ENCODE results near the gene PDK2.
"Not testable (repeated sequence)": the region's sequence is repeated elsewhere in the genome, so short reads cannot be mapped to it uniquely, and the experiment has no call there.

The PDK2 gene

DNA sequence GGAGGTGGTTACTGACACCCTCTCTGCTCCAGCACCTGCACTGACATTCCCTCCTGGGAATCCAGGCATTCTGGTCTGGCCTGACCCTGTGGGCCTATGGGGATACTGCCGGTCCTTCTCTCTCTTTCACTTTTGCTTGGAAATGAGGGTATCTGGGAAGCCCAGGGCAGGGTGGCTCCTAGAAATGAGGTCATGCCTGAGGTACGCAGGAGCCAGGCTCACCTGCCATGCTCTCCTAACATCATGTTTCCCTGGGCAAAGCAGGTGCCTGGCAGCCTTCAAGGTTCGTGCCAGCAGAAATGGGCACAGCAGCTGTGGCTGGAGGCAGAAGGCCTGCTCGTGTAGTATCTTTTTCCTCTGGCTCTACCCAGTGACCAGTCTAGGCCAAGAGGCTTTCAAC, 35.9 kb upstream of the PDK2 start:
- no peak for DNase-seq

GRCh38 chr17:50059759-50060273, 35.3 kb upstream of the PDK2 start:
- no peak for DNase-seq

- no peak for DNase-seq
These were observed 34.0 kb upstream of the PDK2 start for GRCh38 chr17:50060951-50061712.

DNA sequence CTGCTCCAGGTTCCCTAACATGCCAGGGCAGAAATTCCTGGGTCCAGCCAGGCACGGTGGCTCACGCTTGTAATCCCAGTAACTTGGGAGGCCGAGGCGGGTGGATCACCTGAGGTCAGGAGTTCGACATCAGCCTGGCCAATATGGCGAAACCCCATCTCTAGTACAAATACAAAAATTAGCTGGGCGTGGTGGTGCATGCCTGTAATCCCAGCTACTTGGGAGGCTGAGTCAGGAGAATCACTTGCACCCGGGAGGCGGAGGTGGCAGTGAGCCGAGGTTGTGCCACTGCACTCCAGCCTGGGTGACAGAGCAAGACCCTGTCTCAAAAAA, 33.5 kb upstream of the PDK2 start:
- DNase-seq, result not testable (repeated sequence)

DNA sequence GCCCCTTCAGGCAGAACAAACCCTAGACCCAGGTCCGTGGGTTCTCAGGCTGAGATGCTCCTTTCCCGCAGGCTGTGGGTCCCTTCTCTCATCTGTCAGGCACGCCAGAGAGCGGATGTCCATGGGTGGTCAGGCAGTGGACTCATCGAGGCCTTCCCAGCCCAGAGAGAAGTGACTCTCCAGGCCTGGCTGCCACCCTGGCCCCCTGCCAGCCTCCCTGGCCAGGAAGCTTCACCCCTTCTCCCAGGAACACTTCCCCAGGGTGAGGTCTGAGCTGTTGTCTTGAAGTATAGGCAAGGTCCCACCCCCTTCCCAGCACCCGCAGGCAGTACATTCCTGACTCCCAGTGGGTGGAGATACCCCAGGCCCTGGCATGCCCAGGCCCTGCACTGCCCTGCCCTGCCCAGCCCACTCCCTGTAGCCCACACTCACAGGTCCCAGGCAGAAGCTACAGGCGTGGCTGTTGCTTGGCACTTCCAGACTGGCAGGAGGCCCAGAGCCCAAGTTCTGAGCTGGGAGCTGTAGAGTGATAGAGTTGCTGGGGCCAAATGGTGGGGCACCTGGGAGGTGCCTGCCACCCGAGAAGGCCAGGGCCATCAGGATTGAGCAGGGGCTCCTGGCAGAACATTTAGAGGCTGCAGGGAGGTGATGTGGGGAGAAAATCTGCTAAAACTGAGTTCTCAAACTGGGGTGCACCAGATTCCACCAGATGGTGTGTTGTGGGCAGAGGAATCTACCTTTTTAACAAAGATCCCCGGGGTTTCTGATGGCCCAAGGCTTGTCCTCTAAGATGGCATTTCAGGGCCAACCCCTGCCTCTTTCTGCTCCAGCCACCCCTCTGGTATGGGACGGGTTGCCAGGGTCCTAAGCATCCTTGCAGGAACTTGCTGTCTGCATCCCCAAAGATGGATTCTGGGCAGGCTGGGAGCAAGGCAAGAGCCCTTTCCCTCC, 32.6 kb upstream of the PDK2 start:
- peak; percentile 39 for DNase-seq

DNA sequence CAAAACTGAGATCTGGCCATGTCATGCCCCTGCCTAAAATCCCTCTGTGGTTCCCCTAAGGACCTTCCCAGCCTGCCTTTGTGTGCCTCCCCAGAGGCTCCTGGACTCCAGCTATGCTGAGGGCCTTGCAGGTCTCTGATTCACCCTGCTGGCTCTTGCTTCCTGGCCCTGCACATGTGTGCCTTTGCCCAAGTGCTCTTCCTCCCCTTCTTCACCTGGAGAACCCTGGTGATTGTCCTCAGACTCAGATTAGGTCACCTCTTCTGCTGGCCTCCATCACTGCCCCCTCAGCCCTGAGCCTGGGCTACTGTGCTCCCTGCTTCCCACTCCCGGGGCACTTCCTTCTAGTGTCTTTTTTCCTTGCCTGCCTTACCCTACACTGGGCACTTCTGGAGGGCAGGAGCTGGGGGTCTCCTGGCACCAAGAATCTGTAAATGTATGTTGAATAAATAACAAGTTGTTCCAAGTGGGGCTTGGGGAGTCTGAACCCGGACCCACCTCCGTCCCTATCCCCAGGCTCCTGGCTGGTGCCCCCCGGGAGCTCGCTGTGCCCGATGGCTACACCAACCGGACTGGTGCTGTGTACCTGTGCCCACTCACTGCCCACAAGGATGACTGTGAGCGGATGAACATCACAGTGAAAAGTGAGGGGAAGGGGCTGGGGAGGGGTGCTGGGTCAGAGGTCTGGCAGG, 31.4 kb upstream of the PDK2 start:
- no peak for DNase-seq

GRCh38 chr17:50064253-50065001, 30.7 kb upstream of the PDK2 start:
- DNase-seq, result peak; percentile 48

- DNase-seq, result no peak
These were observed 30.1 kb upstream of the PDK2 start for GRCh38 chr17:50065056-50065455.

DNA sequence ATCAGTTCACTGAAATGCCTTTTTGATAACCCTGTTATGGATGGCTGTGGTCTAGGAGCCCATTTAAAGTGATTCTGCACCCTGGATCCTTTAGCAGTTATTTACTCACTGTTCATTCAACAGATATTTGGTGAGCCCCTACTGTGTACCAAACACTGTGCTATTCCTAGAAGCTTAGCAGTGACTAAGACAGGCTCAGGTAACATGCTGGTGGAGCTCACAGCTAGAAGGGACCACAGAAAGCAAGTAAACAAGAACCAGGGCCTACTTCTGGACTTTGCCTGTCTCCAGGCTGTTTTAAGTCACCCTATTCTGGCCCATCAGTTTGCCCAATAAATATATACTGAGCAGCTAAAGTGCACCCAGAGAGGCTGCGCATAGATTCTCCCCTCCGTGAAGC, 28.2 kb upstream of the PDK2 start:
- no peak for DNase-seq

GRCh38 chr17:50067996-50068395, 27.2 kb upstream of the PDK2 start:
- DNase-seq, result no peak

DNA sequence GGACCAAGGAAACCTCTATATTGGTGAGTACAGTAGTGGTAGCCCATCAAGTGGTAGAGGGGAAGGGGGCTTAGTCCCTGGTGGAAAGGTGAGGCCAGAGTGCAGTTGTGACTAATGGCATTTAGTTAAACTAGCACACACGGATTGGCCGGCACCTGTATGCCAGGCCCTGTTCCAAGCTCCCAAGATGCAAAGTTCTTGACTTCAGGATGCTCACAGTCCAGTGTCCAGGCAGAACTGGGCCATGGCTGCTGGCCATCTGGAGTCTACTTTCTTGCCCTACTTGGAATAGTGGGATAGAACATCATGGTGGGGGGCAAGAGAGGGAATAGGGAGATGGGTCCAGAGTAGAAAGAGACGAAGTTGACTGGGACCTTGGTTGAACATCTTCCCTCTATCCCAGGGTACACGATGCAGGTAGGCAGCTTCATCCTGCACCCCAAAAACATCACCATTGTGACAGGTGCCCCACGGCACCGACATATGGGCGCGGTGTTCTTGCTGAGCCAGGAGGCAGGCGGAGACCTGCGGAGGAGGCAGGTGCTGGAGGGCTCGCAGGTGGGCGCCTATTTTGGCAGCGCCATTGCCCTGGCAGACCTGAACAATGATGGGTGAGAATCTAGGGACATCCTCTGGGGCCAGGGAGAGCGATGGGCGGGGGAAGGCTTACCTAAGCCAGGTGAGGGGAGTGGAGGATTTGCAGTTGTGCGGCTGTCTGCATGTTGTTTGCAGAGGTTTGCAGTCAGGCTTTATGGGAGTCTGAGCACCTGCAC, 24.1 kb upstream of the PDK2 start:
- no peak for DNase-seq

DNA sequence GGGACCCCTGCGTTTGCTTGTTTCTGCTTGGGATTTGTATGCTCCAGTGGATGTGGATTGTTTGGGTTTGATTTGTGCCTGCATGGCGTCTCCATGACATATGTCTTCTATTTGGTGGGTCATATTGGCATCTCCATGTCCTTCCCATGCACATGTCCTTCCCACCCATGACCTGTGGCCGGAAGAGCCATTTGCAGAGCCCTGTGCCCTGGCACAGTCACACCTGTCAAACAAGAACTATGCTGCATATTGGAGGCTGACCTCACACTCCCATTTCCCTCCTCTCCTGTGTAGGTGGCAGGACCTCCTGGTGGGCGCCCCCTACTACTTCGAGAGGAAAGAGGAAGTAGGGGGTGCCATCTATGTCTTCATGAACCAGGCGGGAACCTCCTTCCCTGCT, 23.5 kb upstream of the PDK2 start:
- no peak for DNase-seq

DNA sequence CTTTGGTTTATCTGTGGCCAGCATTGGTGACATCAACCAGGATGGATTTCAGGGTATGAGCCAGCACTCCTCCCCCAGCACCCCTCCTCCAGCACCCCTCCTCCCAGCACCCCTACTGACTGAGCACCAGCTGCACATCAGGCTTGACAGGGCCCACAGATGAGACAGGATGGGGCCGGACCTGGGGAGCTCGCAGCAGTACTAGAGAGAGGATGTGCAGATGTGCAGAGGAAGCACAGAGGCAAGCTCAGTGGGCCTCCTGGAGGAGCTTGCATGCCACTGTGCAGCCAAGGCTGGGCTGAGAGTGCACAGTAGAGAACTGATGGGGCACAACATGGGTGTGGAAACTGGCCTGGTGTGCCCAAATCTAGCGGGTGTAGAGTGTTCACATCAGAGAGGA, 23.0 kb upstream of the PDK2 start:
- DNase-seq, result no peak

DNA sequence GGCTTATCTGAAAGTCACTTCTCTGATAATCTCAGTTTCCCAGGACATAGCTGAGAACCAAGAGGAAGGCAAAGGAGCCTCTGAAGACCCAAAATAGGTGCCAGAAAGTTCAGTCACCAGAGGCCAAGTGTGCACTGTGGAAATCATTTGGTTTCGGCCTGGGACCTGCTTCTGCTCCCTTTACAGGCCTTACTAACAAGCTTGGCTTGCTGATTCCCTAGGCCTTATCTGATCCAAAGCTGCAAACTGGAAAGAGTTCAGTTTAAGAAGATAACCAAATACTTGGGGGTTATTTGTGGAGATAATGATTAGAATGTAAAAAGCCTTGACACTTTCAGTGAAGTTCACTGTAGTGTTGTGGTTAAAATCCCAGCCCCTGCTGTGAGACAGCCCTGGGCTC, 22.2 kb upstream of the PDK2 start:
- no peak for DNase-seq

- no peak for DNase-seq
These were observed 20.9 kb upstream of the PDK2 start for GRCh38 chr17:50074227-50074626.

GRCh38 chr17:50075446-50076032, 19.6 kb upstream of the PDK2 start:
- DNase-seq, result no peak

GRCh38 chr17:50076221-50076590, 18.9 kb upstream of the PDK2 start:
- DNase-seq, result no peak

DNA sequence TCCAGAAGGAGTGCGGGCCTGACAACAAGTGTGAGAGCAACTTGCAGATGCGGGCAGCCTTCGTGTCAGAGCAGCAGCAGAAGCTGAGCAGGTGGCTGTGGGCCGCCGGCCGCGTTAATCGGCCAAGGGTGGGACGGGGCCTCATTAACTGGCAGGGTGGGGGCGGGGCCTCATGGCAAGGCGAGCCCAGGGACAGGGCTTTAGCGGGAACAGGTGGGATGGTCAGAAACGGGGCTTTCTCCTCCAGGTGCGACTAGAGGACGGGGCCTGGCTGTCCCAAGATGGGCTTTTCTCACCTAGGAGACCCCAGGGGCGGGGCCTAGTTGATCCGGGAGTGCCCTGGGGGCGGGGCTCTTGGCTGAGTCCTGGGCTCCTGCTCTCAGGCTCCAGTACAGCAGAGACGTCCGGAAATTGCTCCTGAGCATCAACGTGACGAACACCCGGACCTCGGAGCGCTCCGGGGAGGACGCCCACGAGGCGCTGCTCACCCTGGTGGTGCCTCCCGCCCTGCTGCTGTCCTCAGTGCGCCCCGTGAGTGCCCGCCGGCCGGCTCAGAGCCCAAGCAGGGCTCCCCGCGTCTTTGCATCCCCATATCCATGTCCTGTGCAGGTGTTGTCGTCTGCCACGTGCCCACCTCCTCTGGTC, 18.4 kb upstream of the PDK2 start:
- DNase-seq, result peak; percentile 80

GRCh38 chr17:50078430-50078829, 16.7 kb upstream of the PDK2 start:
- DNase-seq, result no peak

DNA sequence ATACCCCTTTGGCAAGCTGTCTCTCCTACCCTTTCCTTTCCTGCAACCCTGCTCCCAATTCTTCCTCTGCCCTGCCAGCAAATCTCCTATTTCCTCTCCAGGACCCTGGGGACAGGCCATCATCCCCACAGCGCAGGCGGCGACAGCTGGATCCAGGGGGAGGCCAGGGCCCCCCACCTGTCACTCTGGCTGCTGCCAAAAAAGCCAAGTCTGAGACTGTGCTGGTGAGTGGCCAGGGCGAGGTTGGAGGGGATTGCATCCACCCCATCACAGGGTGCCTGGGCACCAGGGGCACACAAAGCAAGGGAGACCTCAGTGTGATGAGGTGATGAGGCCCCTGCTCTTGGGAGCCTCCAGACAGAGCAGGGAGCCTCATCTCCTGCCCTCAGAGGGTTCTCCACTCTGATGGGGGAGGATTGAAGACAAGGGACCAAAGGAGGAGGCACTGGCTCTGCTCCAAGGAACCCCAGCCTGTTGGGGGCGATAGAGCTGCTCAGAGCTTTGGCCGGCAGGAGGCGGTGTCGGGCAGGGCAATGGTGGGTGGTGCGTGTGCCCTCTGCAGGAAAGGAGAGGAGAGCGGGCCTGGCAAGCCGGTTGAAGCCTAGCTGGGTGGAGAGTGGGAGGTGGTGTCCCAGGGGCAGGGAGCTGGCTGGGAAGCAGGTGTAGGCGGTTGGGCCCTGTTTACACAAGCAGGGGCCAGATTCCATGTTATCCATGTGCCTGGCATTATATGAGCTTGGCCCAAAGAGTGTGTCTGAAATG, 15.6 kb upstream of the PDK2 start:
- DNase-seq, result no peak
